ENCODE data around the gene DGUOK. TPM values are rescaled to one million over a fixed set of nuclear protein-coding genes. Genes with fewer than 3 reads are reported as not detected.

The DGUOK gene
- total and polyA plus RNA-seq, 2 donors: 73.7 to 157 TPM

DNA sequence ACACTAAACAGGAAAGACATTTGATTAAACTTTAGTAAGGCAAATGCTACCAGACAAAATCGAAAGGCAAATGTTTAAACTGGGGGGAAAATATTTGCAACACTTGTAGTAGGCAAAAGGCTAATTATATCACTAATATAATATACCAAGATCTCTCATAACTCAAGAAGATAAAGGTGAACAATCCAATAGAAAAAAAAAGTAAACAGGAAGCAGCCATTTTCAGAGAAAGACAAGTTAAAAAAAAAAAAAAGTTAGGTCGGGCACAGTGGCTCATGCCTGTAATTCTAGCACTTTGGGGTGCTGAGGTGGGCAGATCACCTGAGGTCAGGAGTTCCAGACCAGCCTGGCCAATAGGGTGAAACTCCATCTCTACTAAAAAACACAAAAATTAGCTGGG, 38.3 kb upstream of the DGUOK start:
- Histone ChIP-seq H3K9me3 (ENCODE audit: control insufficient read depth in 2 of 2, insufficient read depth in 1 of 2, low read length in 1 of 2) (no peaks in the 10 kb centered on the region), H3K4me3 (ENCODE audit: low read length in 2 of 2) (no peak overlapping the region), H3K4me1 (ENCODE audit: control insufficient read depth in 2 of 2, insufficient read depth in 2 of 2, low read length in 2 of 2) (no peaks in the 10 kb centered on the region), H3K27me3 (ENCODE audit: control insufficient read depth in 2 of 2, insufficient read depth in 1 of 2, low read length in 1 of 2) (no peaks in the 10 kb centered on the region), H3K27ac (ENCODE audit: low read depth in 1 of 2, low read length in 1 of 2) (no peak overlapping the region), H3K36me3 (ENCODE audit: control insufficient read depth in 2 of 2, insufficient read depth in 2 of 2, low read length in 1 of 2) (no peaks in the 10 kb centered on the region)
- DNase-seq (ENCODE audit: low read depth in 6 of 9, low spot score in 9 of 9): peak in 1 of 9 donors; percentile 9
- 82% methylated on average over 2 of the region's 2 CpGs for WGBS

DNA sequence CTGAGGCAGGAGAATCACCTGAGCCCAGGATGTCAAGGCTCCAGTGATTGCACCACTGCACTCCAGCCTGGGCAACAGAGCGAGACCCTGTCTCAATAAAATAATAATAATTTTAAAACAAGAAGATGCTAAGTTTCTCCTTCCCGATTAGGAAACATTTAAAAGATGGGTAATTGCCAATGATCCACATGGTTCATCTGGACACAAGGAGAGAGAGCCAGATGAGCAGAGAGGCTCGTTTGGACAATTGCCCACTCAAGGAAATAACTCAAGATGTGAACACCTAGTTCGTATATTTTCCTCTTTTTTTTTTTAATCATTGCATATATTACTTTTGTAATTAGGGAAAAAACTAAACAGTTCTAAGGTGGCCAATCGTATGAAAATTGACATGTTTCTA, 37.5 kb upstream of the DGUOK start:
- Histone ChIP-seq H3K9me3 (ENCODE audit: control insufficient read depth in 2 of 2, insufficient read depth in 1 of 2, low read length in 1 of 2) (no peaks in the 10 kb centered on the region), H3K4me3 (ENCODE audit: low read length in 2 of 2) (no peak overlapping the region), H3K36me3 (ENCODE audit: control insufficient read depth in 2 of 2, insufficient read depth in 2 of 2, low read length in 1 of 2) (no peaks in the 10 kb centered on the region), H3K4me1 (ENCODE audit: control insufficient read depth in 2 of 2, insufficient read depth in 2 of 2, low read length in 2 of 2) (no peaks in the 10 kb centered on the region), H3K27me3 (ENCODE audit: control insufficient read depth in 2 of 2, insufficient read depth in 1 of 2, low read length in 1 of 2) (no peaks in the 10 kb centered on the region), H3K27ac (ENCODE audit: low read depth in 1 of 2, low read length in 1 of 2) (no peak overlapping the region)
- no peak for DNase-seq (ENCODE audit: low read depth in 6 of 9, low spot score in 9 of 9)
- 97% methylated on average over 5 of the region's 5 CpGs for WGBS

DNA sequence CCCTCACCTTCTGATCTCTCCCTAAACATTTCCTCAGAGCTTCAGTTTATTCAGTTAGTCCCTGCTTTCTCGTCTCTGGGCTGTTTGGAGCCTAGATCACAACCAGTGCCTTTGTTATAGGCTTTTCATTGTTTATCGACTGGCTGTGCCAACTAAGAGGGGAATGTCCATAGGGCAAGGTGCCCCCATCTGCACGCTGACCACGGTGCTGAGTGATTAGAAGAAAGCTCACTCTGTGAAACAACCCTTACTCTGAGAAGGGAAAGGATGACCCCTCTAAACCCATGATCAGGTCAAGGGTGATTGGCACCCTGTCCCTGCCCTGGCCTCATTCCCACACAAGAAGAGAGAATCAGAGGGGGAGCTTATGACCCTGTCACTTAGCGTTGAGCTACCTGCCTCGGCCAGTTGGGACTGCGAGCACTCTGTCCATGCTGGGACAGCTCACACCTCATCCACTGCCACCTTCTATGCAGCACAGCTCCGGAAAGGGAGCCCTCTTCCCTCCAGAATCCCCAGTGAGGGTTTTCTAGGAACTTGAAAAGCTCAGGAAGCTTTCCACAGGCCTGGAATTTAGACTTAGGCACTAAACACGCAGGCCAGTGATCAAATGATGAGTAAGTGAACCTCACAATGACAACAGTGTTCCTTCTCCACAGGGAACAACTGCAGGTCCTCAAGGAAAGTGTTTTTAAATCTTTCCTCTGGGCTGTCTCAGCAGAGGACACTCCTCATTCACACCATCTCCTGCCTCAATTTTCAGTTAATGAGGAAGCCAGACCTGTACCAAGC, 36.2 kb upstream of the DGUOK start:
- DNase-seq (ENCODE audit: low read depth in 6 of 9, low spot score in 9 of 9): no peak
- no peaks in the 10 kb centered on the region for H3K9me3 ChIP-seq (ENCODE audit: control insufficient read depth in 2 of 2, insufficient read depth in 1 of 2, low read length in 1 of 2)
- WGBS: 95% methylated on average over 9 of the region's 9 CpGs
- no peaks in the 10 kb centered on the region for H3K36me3 ChIP-seq (ENCODE audit: control insufficient read depth in 2 of 2, insufficient read depth in 2 of 2, low read length in 1 of 2)
- H3K27ac ChIP-seq (ENCODE audit: low read depth in 1 of 2, low read length in 1 of 2): no peak overlapping the region
- no peak overlapping the region for H3K4me3 ChIP-seq (ENCODE audit: low read length in 2 of 2)
- H3K4me1 ChIP-seq (ENCODE audit: control insufficient read depth in 2 of 2, insufficient read depth in 2 of 2, low read length in 2 of 2): no peaks in the 10 kb centered on the region
- no peaks in the 10 kb centered on the region for H3K27me3 ChIP-seq (ENCODE audit: control insufficient read depth in 2 of 2, insufficient read depth in 1 of 2, low read length in 1 of 2)

GRCh38 chr2:73891276-73891901, 35.3 kb upstream of the DGUOK start:
- Histone ChIP-seq H3K9me3 (ENCODE audit: control insufficient read depth in 2 of 2, insufficient read depth in 1 of 2, low read length in 1 of 2) (no peaks in the 10 kb centered on the region), H3K36me3 (ENCODE audit: control insufficient read depth in 2 of 2, insufficient read depth in 2 of 2, low read length in 1 of 2) (no peaks in the 10 kb centered on the region), H3K4me3 (ENCODE audit: low read length in 2 of 2) (no peak overlapping the region), H3K27me3 (ENCODE audit: control insufficient read depth in 2 of 2, insufficient read depth in 1 of 2, low read length in 1 of 2) (no peaks in the 10 kb centered on the region), H3K4me1 (ENCODE audit: control insufficient read depth in 2 of 2, insufficient read depth in 2 of 2, low read length in 2 of 2) (peaks cover 1 to 6% of the 10 kb centered on the region in 2 donors), H3K27ac (ENCODE audit: low read depth in 1 of 2, low read length in 1 of 2) (no peak overlapping the region)
- WGBS: 79% methylated on average over 5 of the region's 5 CpGs
- DNase-seq (ENCODE audit: low read depth in 6 of 9, low spot score in 9 of 9): no peak

GRCh38 chr2:73892631-73893329, 33.9 kb upstream of the DGUOK start, which contains the start of gene ACTG2:
Gene ACTG2 (plus strand): TSS chr2:73893008. CDS start chr2:73901312, 8,304 bp downstream.
- H3K9me3 ChIP-seq (ENCODE audit: control insufficient read depth in 2 of 2, insufficient read depth in 1 of 2, low read length in 1 of 2): no peaks in the 10 kb centered on the region
- no peak within 1 kb of the TSS for H3K4me3 ChIP-seq (ENCODE audit: low read length in 2 of 2)
- 93% methylated on average over 15 of the region's 15 CpGs for WGBS
- H3K36me3 ChIP-seq (ENCODE audit: control insufficient read depth in 2 of 2, insufficient read depth in 2 of 2, low read length in 1 of 2): no peaks in the 10 kb centered on the region
- H3K4me1 ChIP-seq (ENCODE audit: control insufficient read depth in 2 of 2, insufficient read depth in 2 of 2, low read length in 2 of 2): peaks cover 8 to 19% of the 10 kb centered on the region in 2 donors
- no peaks in the 10 kb centered on the region for H3K27me3 ChIP-seq (ENCODE audit: control insufficient read depth in 2 of 2, insufficient read depth in 1 of 2, low read length in 1 of 2)
- DNase-seq (ENCODE audit: low read depth in 6 of 9, low spot score in 9 of 9): no peak
- no peak within 1 kb of the TSS for H3K27ac ChIP-seq (ENCODE audit: low read depth in 1 of 2, low read length in 1 of 2)

GRCh38 chr2:73893764-73894474, 32.8 kb upstream of the DGUOK start:
- 97% methylated on average over 9 of the region's 9 CpGs for WGBS
- Histone ChIP-seq H3K4me3 (ENCODE audit: low read length in 2 of 2) (no peak overlapping the region), H3K27ac (ENCODE audit: low read depth in 1 of 2, low read length in 1 of 2) (no peak overlapping the region), H3K9me3 (ENCODE audit: control insufficient read depth in 2 of 2, insufficient read depth in 1 of 2, low read length in 1 of 2) (no peaks in the 10 kb centered on the region), H3K27me3 (ENCODE audit: control insufficient read depth in 2 of 2, insufficient read depth in 1 of 2, low read length in 1 of 2) (no peaks in the 10 kb centered on the region), H3K4me1 (ENCODE audit: control insufficient read depth in 2 of 2, insufficient read depth in 2 of 2, low read length in 2 of 2) (peaks cover 8 to 19% of the 10 kb centered on the region in 2 donors), H3K36me3 (ENCODE audit: control insufficient read depth in 2 of 2, insufficient read depth in 2 of 2, low read length in 1 of 2) (no peaks in the 10 kb centered on the region)
- no peak for DNase-seq (ENCODE audit: low read depth in 6 of 9, low spot score in 9 of 9)

- no peak overlapping the region for H3K4me3 ChIP-seq (ENCODE audit: low read length in 2 of 2)
- H3K27me3 ChIP-seq (ENCODE audit: control insufficient read depth in 2 of 2, insufficient read depth in 1 of 2, low read length in 1 of 2): no peaks in the 10 kb centered on the region
- H3K4me1 ChIP-seq (ENCODE audit: control insufficient read depth in 2 of 2, insufficient read depth in 2 of 2, low read length in 2 of 2): peaks cover 8 to 19% of the 10 kb centered on the region in 2 donors
- WGBS: 98% methylated on average over 2 of the region's 2 CpGs
- H3K36me3 ChIP-seq (ENCODE audit: control insufficient read depth in 2 of 2, insufficient read depth in 2 of 2, low read length in 1 of 2): no peaks in the 10 kb centered on the region
- no peak for DNase-seq (ENCODE audit: low read depth in 6 of 9, low spot score in 9 of 9)
- no peak overlapping the region for H3K27ac ChIP-seq (ENCODE audit: low read depth in 1 of 2, low read length in 1 of 2)
- no peaks in the 10 kb centered on the region for H3K9me3 ChIP-seq (ENCODE audit: control insufficient read depth in 2 of 2, insufficient read depth in 1 of 2, low read length in 1 of 2)
Measured at GRCh38 chr2:73894475-73894850, 32.2 kb upstream of the DGUOK start.

- H3K36me3 ChIP-seq (ENCODE audit: control insufficient read depth in 2 of 2, insufficient read depth in 2 of 2, low read length in 1 of 2): no peaks in the 10 kb centered on the region
- peaks cover 8 to 19% of the 10 kb centered on the region in 2 donors for H3K4me1 ChIP-seq (ENCODE audit: control insufficient read depth in 2 of 2, insufficient read depth in 2 of 2, low read length in 2 of 2)
- no peaks in the 10 kb centered on the region for H3K27me3 ChIP-seq (ENCODE audit: control insufficient read depth in 2 of 2, insufficient read depth in 1 of 2, low read length in 1 of 2)
- WGBS: 81% methylated on average over 6 of the region's 6 CpGs
- no peak for DNase-seq (ENCODE audit: low read depth in 6 of 9, low spot score in 9 of 9)
- no peaks in the 10 kb centered on the region for H3K9me3 ChIP-seq (ENCODE audit: control insufficient read depth in 2 of 2, insufficient read depth in 1 of 2, low read length in 1 of 2)
- no peak overlapping the region for H3K4me3 ChIP-seq (ENCODE audit: low read length in 2 of 2)
- H3K27ac ChIP-seq (ENCODE audit: low read depth in 1 of 2, low read length in 1 of 2): peak overlapping the region in 1 of 2 donors; percentile 21
Measured at GRCh38 chr2:73894877-73895276, 31.8 kb upstream of the DGUOK start.

Data from thymus (tissue), 11 donors.